ENCODE results near the gene AIMP1.

- TF ChIP-seq CTCF (IDR thresholded peaks at IDR 0.05) = no peak
- no peak for TF ChIP-seq ZNF423 (CRISPR knock-in tag; IDR thresholded peaks at IDR 0.05)
- no peak for TF ChIP-seq JUN (CRISPR knock-in tag; IDR thresholded peaks at IDR 0.05)
- no peak for TF ChIP-seq NR1H2 (CRISPR knock-in tag; IDR thresholded peaks at IDR 0.05)
- no peak for TF ChIP-seq MYBL2 (CRISPR knock-in tag; IDR thresholded peaks at IDR 0.05)
- TF ChIP-seq MAX (CRISPR knock-in tag; IDR thresholded peaks at IDR 0.05) = no peak
- TF ChIP-seq HMGA2 (CRISPR knock-in tag; IDR thresholded peaks at IDR 0.05) = no peak
- no peak for TF ChIP-seq USF2 (CRISPR knock-in tag; IDR thresholded peaks at IDR 0.05)
- TF ChIP-seq E2F1 (CRISPR knock-in tag; IDR thresholded peaks at IDR 0.05) = no peak
- TF ChIP-seq SMAD3 (CRISPR knock-in tag; IDR thresholded peaks at IDR 0.05; ENCODE audit: borderline replicate concordance) = no peak
These were observed 23.1 kb downstream of the AIMP1 start for GRCh38 chr4:106339431-106339830.
